Measurements from ENCODE around the gene MCC. TPM values are rescaled to one million over a fixed set of nuclear protein-coding genes. Genes with fewer than 3 reads are reported as not detected.

The MCC gene
- polyA plus RNA-seq, 1 donor (not counting 4 experiments of a cell fraction or from before 2014, with no cell fraction given): 24.6 TPM

DNA sequence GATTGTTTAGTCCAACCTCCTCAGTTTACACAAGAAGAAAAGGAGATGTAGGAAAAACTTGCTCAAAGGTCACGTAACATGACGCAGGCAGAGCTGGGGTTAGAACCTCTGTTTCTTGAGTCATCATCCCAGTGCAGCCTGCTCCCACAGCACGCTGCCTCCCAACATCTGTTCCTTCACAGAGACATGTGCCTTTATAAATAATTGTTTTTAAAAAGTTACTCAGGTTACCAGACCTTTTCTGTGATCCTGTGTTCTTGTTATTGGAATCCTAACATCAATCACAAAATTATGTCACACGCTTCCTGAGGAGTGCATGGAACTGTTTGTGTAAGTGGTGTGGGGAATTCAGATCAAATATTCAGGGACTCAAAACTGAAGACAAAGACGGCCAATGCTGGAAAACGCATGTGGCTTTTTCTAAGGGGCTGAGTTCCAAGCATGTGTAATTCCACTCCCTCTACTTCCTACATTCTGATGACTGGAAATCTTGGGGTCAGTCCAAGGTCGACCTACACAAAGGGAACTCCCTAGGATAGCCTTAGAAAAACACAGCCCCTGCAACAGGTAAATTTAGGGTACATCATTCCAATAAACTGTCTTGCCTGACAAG lies 237.8 kb downstream of the MCC start:
- Histone ChIP-seq H3K27me3 (ENCODE audit: control insufficient read depth, extremely low read depth, insufficient read depth, low read length) (no peaks in the 10 kb centered on the region), H3K27ac (ENCODE audit: control insufficient read depth, insufficient read depth, low read length) (no peak overlapping the region), H3K9me3 (ENCODE audit: control insufficient read depth, low read depth, low read length) (no peaks in the 10 kb centered on the region), H3K36me3 (ENCODE audit: control insufficient read depth in 2 of 2, extremely low read depth in 1 of 2, insufficient read depth in 2 of 2, low read length in 2 of 2) (peaks cover 0 to 2% of the 10 kb centered on the region in 2 experiments), H3K79me2 (ENCODE audit: control insufficient read depth, insufficient read depth, low read length) (peaks cover 55% of the 10 kb centered on the region), H3K4me2 (ENCODE audit: control insufficient read depth, extremely low read depth, insufficient read depth, low read depth, low read length) (no peak overlapping the region), H2AFZ (ENCODE audit: control insufficient read depth, low read length) (no peak overlapping the region), H3K9me1 (ENCODE audit: control insufficient read depth, extremely low read depth, insufficient read depth, low read length) (no peaks in the 10 kb centered on the region), H3K4me1 (ENCODE audit: control insufficient read depth, extremely low read depth, insufficient read depth, low read length) (peaks cover 23% of the 10 kb centered on the region), H3K9ac (ENCODE audit: control insufficient read depth, extremely low read depth, insufficient read depth, low read length) (no peak overlapping the region), H3K4me3 (ENCODE audit: control insufficient read depth in 2 of 3, extremely low read depth in 1 of 3, insufficient read depth in 2 of 3, low read depth in 1 of 3, low read length in 3 of 3) (no peak overlapping the region), H4K20me1 (ENCODE audit: control insufficient read depth, extremely low read depth, insufficient read depth, low read length) (peaks cover 2% of the 10 kb centered on the region)
- dilution Hi-C loops (cut with MboI; ENCODE audit: extremely low pct_ligation_motif_present, low sequenced_read_pairs): no loop called here
- FAIRE-seq: peak; percentile 36
- TF ChIP-seq, protein P1, sequence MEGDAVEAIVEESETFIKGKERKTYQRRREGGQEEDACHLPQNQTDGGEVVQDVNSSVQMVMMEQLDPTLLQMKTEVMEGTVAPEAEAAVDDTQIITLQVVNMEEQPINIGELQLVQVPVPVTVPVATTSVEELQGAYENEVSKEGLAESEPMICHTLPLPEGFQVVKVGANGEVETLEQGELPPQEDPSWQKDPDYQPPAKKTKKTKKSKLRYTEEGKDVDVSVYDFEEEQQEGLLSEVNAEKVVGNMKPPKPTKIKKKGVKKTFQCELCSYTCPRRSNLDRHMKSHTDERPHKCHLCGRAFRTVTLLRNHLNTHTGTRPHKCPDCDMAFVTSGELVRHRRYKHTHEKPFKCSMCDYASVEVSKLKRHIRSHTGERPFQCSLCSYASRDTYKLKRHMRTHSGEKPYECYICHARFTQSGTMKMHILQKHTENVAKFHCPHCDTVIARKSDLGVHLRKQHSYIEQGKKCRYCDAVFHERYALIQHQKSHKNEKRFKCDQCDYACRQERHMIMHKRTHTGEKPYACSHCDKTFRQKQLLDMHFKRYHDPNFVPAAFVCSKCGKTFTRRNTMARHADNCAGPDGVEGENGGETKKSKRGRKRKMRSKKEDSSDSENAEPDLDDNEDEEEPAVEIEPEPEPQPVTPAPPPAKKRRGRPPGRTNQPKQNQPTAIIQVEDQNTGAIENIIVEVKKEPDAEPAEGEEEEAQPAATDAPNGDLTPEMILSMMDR (optimal IDR thresholded peaks at IDR 0.05 in 1 of 3, IDR thresholded peaks at IDR 0.05 in 1 of 3, conservative IDR thresholded peaks at IDR 0.05 in 1 of 3; ENCODE audit: extremely low read depth in 1 of 3, insufficient read depth in 2 of 3, low read length in 3 of 3): no peak
- no peak for TF ChIP-seq EZH2 (IDR thresholded peaks at IDR 0.05; ENCODE audit: low read length)
- no peak for DNase-seq (ENCODE audit: low read depth, low spot score)

GRCh38 chr5:113249206-113249605 lies 239.0 kb downstream of the MCC start:
- Histone ChIP-seq H3K4me2 (ENCODE audit: control insufficient read depth, extremely low read depth, insufficient read depth, low read depth, low read length) (no peak overlapping the region), H3K36me3 (ENCODE audit: control insufficient read depth in 2 of 2, extremely low read depth in 1 of 2, insufficient read depth in 2 of 2, low read length in 2 of 2) (peaks cover 0 to 2% of the 10 kb centered on the region in 2 experiments), H3K4me1 (ENCODE audit: control insufficient read depth, extremely low read depth, insufficient read depth, low read length) (peaks cover 25% of the 10 kb centered on the region), H3K79me2 (ENCODE audit: control insufficient read depth, insufficient read depth, low read length) (peaks cover 62% of the 10 kb centered on the region), H3K9ac (ENCODE audit: control insufficient read depth, extremely low read depth, insufficient read depth, low read length) (no peak overlapping the region), H4K20me1 (ENCODE audit: control insufficient read depth, extremely low read depth, insufficient read depth, low read length) (peaks cover 2% of the 10 kb centered on the region), H2AFZ (ENCODE audit: control insufficient read depth, low read length) (no peak overlapping the region), H3K9me3 (ENCODE audit: control insufficient read depth, low read depth, low read length) (no peaks in the 10 kb centered on the region), H3K27me3 (ENCODE audit: control insufficient read depth, extremely low read depth, insufficient read depth, low read length) (no peaks in the 10 kb centered on the region), H3K9me1 (ENCODE audit: control insufficient read depth, extremely low read depth, insufficient read depth, low read length) (no peaks in the 10 kb centered on the region), H3K27ac (ENCODE audit: control insufficient read depth, insufficient read depth, low read length) (no peak overlapping the region), H3K4me3 (ENCODE audit: control insufficient read depth in 2 of 3, extremely low read depth in 1 of 3, insufficient read depth in 2 of 3, low read depth in 1 of 3, low read length in 3 of 3) (no peak overlapping the region)
- DNase-seq (ENCODE audit: low read depth, low spot score): no peak
- TF ChIP-seq, protein P1 (optimal IDR thresholded peaks at IDR 0.05 in 1 of 3, IDR thresholded peaks at IDR 0.05 in 1 of 3, conservative IDR thresholded peaks at IDR 0.05 in 1 of 3; ENCODE audit: extremely low read depth in 1 of 3, insufficient read depth in 2 of 3, low read length in 3 of 3): no peak
- TF ChIP-seq EZH2 (IDR thresholded peaks at IDR 0.05; ENCODE audit: low read length): no peak
- dilution Hi-C loops (cut with MboI; ENCODE audit: extremely low pct_ligation_motif_present, low sequenced_read_pairs): no loop called here
- no peak for FAIRE-seq
